ENCODE data around the gene IGFBP7.
"Not testable (repeated sequence)": the region's sequence is repeated elsewhere in the genome, so short reads cannot be mapped to it uniquely, and the experiment has no call there.

The IGFBP7 gene

GRCh38 chr4:57070461-57070860 lies 39.7 kb downstream of the IGFBP7 start:
- no peak for DNase-seq (ENCODE audit: low read depth)

DNA sequence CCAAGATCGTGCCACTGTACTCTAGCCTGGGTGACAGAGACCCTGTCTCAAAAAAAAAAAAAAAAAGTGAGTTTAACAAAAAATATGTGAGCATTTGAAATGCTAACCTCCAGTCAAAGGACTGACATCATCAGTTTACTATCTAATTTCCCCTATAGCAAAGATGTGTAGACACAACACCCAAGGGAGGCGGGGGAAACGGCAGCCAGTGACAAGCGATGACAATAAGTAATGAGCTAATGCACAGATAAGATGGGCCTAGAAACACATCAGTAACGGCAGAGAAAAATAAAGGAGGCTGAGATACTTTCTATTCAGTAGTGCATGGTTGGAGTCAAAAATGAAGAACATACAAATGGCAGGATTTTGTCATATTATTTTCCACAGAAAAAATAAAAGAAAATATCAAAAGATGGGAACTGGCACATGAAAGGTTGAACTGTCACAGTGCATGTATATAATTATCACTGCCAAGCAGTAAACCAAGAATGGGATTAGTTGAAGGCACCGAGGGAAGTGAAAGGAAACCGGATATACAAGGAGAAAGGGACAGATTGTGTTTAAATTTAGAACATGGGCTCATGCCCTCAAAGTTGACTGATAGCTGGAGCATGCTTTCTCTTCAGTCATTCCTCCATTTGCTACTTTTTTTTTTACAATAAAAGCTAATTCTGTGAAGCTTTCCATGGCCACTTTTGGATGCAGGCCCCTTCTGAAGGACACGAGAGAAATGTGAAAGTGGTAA lies 41.8 kb downstream of the IGFBP7 start:
- no peak for DNase-seq (ENCODE audit: low read depth)

GRCh38 chr4:57065730-57066482 lies 44.3 kb downstream of the IGFBP7 start:
- DNase-seq (ENCODE audit: low read depth) = peak; percentile 31

- peak; percentile 88 for DNase-seq (ENCODE audit: low read depth)
Measured at GRCh38 chr4:57064811-57065711, 45.1 kb downstream of the IGFBP7 start.

DNA sequence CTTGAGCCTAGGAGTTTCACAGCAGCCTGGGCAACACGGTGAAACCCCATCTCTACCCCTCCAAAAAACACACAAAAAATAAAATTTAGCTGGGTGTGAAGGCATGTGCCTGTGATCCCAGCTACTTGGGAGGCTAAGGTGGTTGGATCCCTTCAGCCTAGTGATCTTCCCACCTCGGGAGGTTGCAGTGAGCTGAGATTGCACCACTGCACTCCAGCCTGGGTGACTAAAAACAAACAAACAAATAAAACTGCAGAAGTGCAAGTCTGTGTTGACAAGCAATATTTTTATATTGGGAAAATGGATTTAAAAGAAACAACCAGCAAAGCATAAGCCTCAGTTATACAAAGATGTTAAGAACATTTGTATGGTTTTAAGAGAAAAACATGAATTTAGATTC lies 46.1 kb downstream of the IGFBP7 start:
- DNase-seq (ENCODE audit: low read depth) = no peak

DNA sequence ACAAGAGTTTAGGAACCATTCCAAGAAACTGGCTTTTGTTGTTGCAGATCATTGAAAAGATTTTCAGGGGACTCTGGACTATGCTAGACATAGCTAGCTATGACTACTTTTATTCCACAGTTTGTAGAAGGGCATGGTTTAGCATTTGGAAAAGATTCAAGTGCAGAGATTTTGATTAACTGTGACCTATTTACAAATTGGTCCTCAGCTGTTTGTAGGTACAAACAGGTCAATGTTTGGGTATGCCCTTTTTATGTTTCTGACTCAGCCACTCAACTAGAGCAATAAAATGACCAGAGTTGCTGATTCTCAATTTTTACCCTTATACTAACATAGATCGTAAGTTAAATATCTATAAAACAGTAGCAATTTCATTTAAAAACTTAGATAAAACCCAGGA lies 46.7 kb downstream of the IGFBP7 start:
- no peak for DNase-seq (ENCODE audit: low read depth)

- DNase-seq (ENCODE audit: low read depth) = no peak
Measured at GRCh38 chr4:57061395-57061794, 48.8 kb downstream of the IGFBP7 start.

DNA sequence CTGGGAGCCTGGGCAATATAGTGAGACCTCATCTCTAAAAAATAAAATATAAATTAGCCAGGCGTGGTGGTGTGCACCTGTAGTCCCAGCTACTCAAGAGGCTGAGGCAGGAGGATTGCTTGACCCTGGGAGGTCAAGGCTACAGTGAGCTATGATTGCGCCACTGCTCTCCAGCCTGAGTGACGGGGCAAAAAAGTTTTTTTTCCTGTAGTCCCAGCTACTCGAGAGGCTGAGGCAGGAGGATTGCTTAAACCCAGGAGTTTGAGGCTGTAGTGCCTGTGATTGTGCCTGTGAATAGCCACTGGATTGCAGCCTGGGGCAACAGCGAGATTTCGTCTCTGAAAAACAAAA lies 49.5 kb downstream of the IGFBP7 start:
- not testable (repeated sequence) for DNase-seq (ENCODE audit: low read depth)

- DNase-seq (ENCODE audit: low read depth) = no peak
Measured at GRCh38 chr4:57059890-57060716, 50.1 kb downstream of the IGFBP7 start.

GRCh38 chr4:57055886-57056285 lies 54.3 kb downstream of the IGFBP7 start:
- DNase-seq (ENCODE audit: low read depth) = no peak

GRCh38 chr4:57053508-57053907 lies 56.7 kb downstream of the IGFBP7 start:
- no peak for DNase-seq (ENCODE audit: low read depth)

DNA sequence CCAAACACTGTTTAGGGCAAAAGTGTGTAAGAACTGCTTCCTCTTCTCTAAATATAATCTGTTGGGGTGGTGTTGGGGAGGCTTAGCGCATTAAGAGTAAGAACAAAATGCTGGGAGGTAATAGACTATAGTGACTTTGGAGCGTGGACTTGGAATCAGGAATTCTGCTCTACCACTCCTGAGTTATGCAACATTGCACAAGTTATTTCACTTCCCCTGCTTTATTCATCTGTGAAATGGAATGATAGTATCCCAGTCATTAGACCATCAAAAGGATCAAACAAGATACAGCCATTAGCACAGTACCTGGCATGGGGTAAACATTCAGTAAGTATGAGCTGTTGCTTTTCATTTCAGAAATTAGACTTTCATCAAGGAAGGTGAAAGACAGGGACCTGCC lies 58.7 kb downstream of the IGFBP7 start:
- DNase-seq (ENCODE audit: low read depth) = no peak

DNA sequence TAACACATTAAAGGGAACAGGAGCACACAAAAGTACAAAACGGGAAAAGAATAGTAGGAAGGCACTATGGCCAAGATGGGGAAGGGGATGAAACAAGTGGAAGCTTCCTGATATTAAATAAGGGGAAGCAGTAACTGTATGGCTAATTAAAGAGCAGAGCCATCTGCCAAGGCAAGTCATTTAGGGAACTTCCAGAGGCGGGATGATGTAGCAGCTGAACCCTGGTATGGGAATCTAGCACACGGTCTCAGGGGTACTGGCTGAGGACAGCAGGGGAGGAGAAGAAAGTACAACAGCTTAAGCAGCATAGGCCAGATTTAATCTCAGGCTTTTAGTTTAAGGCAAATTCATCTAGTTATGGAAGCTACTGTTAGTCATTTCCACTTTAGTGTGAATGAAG lies 59.1 kb downstream of the IGFBP7 start:
- DNase-seq (ENCODE audit: low read depth) = no peak

GRCh38 chr4:57048590-57049304 lies 61.4 kb downstream of the IGFBP7 start:
- no peak for DNase-seq (ENCODE audit: low read depth)

DNA sequence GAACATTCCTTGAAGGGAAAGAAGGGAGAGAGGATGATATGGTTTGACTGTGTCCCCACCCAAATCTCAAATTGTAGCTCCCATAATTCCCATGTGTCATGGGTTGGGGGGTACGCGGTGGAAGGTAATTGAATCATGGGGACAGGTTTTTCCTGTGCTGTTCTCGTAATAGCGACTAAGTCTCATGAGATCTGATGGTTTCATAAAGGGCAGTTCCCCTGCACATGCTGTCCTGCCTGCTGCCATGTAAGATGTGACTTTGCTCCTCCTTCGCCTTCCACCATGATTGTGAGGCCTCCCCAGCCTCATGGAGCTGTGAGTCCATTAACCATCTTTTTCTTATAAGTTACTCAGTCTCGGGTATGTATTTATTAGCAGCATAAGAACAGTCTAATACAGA lies 63.1 kb downstream of the IGFBP7 start:
- DNase-seq (ENCODE audit: low read depth) = not testable (repeated sequence)

- peak; percentile 77 for DNase-seq (ENCODE audit: low read depth)
Measured at GRCh38 chr4:57044996-57045395, 65.2 kb downstream of the IGFBP7 start.

- no peak for DNase-seq (ENCODE audit: low read depth)
Measured at GRCh38 chr4:57044279-57044678, 65.9 kb downstream of the IGFBP7 start.

- DNase-seq (ENCODE audit: low read depth) = no peak
Measured at GRCh38 chr4:57043347-57044251, 66.6 kb downstream of the IGFBP7 start.

DNA sequence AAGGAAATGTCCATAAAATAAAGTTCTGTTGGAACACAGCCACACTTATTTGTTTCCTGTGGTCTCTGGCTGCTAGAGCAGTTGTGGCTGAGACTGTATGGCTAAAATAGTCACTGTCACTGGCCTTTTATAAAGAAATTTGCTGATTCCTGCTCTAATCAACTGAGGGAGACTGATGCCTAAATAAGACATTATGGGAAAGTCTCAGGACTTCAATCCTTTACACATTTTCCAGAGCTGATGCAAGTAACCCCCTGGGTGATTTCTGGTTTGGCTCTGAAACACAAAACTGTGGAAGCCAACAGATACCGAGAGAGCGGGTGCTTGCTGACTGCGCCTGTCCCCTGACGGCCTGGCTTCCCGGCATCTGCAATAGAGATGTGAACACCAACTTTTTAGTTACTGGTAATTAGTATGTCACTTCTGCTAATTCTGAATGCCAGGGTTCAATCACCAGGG lies 67.4 kb downstream of the IGFBP7 start:
- no peak for DNase-seq (ENCODE audit: low read depth)

GRCh38 chr4:57041020-57041419 lies 69.2 kb downstream of the IGFBP7 start:
- DNase-seq (ENCODE audit: low read depth) = no peak

All from HS-27A (cell line).